Measurements from ENCODE around the gene MUTYH.
"Not testable (repeated sequence)": the region's sequence is repeated elsewhere in the genome, so short reads cannot be mapped to it uniquely, and the experiment has no call there.

The MUTYH gene

GRCh38 chr1:45364294-45364693 is 24.1 kb upstream of the MUTYH start:
- Mint-ChIP-seq H3K4me1 (peaks cover 16% of the 10 kb centered on the region), H3K36me3 (peaks cover under 1% of the 10 kb centered on the region), H3K27me3 (no peaks in the 10 kb centered on the region), H3K4me3 (no peak overlapping the region), H3K27ac (peak overlapping the region; percentile 72), H3K9me3 (no peaks in the 10 kb centered on the region)
- ATAC-seq (ENCODE audit: low read depth) = no peak
- no peak for DNase-seq (ENCODE audit: low spot score in 2 of 2)

DNA sequence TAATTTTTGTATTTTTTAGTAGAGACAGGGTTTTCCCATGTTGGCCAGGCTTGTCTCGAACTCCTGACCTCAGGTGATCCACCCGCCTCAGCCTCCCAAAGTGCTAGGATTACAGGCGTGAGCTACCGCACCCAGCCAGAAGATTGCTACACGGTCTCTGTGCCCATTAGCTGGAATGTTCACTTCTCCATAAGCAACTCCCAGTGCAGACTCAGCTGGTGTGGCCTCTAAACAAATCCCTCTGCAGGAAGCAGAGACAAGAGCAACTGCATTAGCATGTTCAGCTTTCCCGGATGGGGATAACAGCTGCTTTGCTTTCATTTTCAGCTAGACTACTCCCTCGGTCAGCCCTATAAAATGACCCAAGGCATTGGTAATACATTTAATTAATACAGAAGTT is 20.7 kb upstream of the MUTYH start:
- peaks cover 18% of the 10 kb centered on the region for H3K4me1 Mint-ChIP-seq
- H3K9me3 Mint-ChIP-seq; DNase-seq (ENCODE audit: low spot score in 2 of 2); H3K4me3 Mint-ChIP-seq; H3K36me3 Mint-ChIP-seq; H3K27me3 Mint-ChIP-seq; H3K27ac Mint-ChIP-seq; ATAC-seq (ENCODE audit: low read depth): not testable (repeated sequence)

DNA sequence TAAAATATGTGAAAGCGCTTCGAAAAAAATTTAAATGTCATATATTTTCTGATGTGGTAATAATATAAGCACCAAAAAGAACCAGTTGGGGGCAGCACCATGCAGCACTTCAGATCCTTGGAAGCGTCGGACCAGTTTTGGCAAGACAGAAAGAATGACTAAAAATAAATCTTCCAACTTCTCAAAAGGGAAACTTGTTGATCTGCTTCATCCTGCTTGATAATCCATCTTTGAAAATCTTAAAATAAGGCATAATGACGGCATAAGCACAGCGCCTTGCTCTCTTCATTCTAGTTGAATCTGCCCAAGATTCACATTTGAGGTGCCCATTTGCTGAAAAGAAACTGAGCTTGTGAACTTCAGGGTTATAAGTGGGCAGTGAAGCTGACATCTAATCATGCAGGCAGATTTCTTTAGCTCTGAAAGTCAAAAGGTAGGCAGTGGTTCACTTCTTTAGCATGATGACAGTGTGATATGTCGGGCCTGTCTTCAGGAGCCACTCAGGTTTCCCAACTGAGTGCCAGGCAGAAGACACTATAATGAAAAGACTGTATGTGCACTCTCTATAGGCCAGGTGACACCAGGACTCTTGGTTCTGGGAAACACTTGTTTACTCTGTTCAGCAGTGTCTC is 19.8 kb upstream of the MUTYH start:
- H3K36me3 Mint-ChIP-seq = peaks cover 5% of the 10 kb centered on the region
- peaks cover 20% of the 10 kb centered on the region for H3K4me1 Mint-ChIP-seq
- no peaks in the 10 kb centered on the region for H3K27me3 Mint-ChIP-seq
- peak; percentile 80 for ATAC-seq (ENCODE audit: low read depth)
- H3K9me3 Mint-ChIP-seq = no peaks in the 10 kb centered on the region
- peak; percentile 50 for DNase-seq (ENCODE audit: low spot score in 2 of 2)
- H3K27ac Mint-ChIP-seq = peak overlapping the region; percentile 70
- no peak overlapping the region for H3K4me3 Mint-ChIP-seq

DNA sequence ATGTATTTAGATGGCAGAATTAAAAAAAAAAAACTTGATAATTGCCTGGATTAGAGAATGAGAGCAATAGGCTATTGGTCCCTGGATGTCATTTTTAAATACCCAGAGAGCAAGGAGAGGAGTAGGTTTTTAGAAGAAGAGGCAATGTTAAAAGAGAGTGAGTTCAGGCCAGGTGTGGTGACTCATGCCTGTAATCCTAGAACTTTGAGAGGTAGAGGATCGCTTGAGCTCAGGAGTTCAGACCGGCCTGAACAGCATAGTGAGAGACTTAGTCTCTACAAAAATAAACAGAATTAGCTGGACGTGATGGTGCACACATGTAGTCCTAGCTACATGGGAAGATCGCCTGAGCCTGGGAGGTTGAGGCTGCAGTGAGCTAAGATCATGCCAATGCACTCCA is 15.9 kb upstream of the MUTYH start:
- no peak for DNase-seq (ENCODE audit: low spot score in 2 of 2)
- Mint-ChIP-seq H3K4me3 (no peak overlapping the region), H3K4me1 (peaks cover 12% of the 10 kb centered on the region), H3K27ac (no peak overlapping the region), H3K36me3 (peaks cover 5% of the 10 kb centered on the region), H3K9me3 (no peaks in the 10 kb centered on the region), H3K27me3 (no peaks in the 10 kb centered on the region)
- no peak for ATAC-seq (ENCODE audit: low read depth)

- Mint-ChIP-seq H3K27ac (no peak overlapping the region), H3K4me1 (peaks cover 12% of the 10 kb centered on the region), H3K36me3 (peaks cover 5% of the 10 kb centered on the region), H3K27me3 (no peaks in the 10 kb centered on the region), H3K4me3 (no peak overlapping the region), H3K9me3 (no peaks in the 10 kb centered on the region)
- ATAC-seq (ENCODE audit: low read depth) = no peak
- no peak for DNase-seq (ENCODE audit: low spot score in 2 of 2)
Measured at GRCh38 chr1:45355683-45356082, 15.4 kb upstream of the MUTYH start.

DNA sequence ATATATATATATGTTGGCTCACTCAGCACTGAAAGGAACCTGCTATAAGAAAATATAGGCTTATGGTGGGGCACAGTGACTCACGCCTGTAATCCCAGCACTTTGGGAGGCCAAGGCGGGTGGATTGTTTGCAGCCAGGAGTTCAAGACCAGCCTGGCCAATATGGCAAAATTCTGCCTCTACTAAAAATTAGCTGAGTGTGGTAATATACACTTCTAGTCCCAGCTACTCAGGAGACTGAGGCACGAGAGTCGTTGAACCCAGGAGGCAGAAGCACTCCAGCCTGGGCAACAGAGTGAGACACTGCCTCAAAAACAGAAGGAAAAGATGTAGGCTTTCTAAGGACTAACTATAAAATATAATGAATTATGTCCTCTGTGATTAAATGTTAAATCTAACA is 14.6 kb upstream of the MUTYH start:
- Mint-ChIP-seq H3K4me1 (peaks cover 6% of the 10 kb centered on the region), H3K27me3 (no peaks in the 10 kb centered on the region), H3K36me3 (peaks cover 5% of the 10 kb centered on the region), H3K27ac (no peak overlapping the region), H3K9me3 (no peaks in the 10 kb centered on the region), H3K4me3 (no peak overlapping the region)
- DNase-seq (ENCODE audit: low spot score in 2 of 2) = no peak
- no peak for ATAC-seq (ENCODE audit: low read depth)

DNA sequence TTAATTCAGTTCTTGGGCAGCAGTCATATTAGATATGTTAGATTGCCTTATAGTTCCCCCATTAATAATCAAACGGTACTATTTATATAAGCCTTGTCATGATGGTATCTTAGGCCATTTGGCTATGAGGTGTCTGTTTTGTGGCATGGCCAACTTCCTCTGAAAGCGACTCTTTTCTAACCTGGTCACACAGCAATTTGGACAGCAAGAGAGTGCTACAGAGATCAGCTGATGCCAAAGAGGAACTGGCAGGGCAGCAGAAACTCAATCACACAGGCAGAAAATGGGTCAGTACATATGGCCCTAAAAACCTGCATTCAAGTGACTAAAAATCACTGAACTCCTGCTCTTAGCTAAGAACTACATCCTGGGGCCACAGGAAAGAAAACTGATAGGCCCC is 13.4 kb upstream of the MUTYH start:
- no peaks in the 10 kb centered on the region for H3K9me3 Mint-ChIP-seq
- H3K4me3 Mint-ChIP-seq = no peak overlapping the region
- H3K36me3 Mint-ChIP-seq = peaks cover 5% of the 10 kb centered on the region
- no peak for ATAC-seq (ENCODE audit: low read depth)
- H3K27me3 Mint-ChIP-seq = no peaks in the 10 kb centered on the region
- H3K27ac Mint-ChIP-seq = no peak overlapping the region
- peaks cover 5% of the 10 kb centered on the region for H3K4me1 Mint-ChIP-seq
- no peak for DNase-seq (ENCODE audit: low spot score in 2 of 2)

DNA sequence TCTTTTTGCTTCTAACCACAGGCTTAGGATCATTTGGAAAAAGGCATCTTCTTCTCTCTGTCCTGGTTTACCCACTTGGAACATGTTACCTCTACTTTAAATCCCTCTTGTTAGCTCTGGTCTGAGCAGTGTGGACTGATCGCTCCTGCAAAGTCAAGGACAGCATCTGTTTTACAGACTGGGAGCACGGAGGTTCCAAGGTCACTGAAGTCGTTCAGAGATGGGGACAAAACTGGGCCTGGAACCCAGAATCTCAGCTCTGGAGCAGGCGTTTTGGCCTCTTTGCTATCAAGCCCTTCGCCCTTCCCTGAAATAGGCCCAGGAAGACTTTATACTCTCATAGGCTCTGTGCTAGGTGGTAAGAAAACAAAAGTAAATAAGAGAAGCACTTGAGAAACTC is 11.3 kb upstream of the MUTYH start:
- ATAC-seq (ENCODE audit: low read depth) = no peak
- DNase-seq (ENCODE audit: low spot score in 2 of 2) = no peak
- no peaks in the 10 kb centered on the region for H3K9me3 Mint-ChIP-seq
- H3K36me3 Mint-ChIP-seq = peaks cover 3% of the 10 kb centered on the region
- peaks cover 3% of the 10 kb centered on the region for H3K4me1 Mint-ChIP-seq
- H3K27me3 Mint-ChIP-seq = no peaks in the 10 kb centered on the region
- no peak overlapping the region for H3K4me3 Mint-ChIP-seq
- no peak overlapping the region for H3K27ac Mint-ChIP-seq

- Mint-ChIP-seq H3K27me3 (no peaks in the 10 kb centered on the region), H3K36me3 (peaks cover 6% of the 10 kb centered on the region), H3K9me3 (no peaks in the 10 kb centered on the region), H3K27ac (peak overlapping the region; percentile 14), H3K4me3 (no peak overlapping the region), H3K4me1 (no peaks in the 10 kb centered on the region)
- DNase-seq (ENCODE audit: low spot score in 2 of 2) = no peak
- no peak for ATAC-seq (ENCODE audit: low read depth)
Measured at GRCh38 chr1:45348966-45349677, 8.9 kb upstream of the MUTYH start.

GRCh38 chr1:45348609-45348965 is 8.3 kb upstream of the MUTYH start:
- peak overlapping the region; percentile 14 for H3K27ac Mint-ChIP-seq

GRCh38 chr1:45348020-45348419 is 7.8 kb upstream of the MUTYH start:
- ATAC-seq (ENCODE audit: low read depth) = no peak
- no peak overlapping the region for H3K4me3 Mint-ChIP-seq
- no peaks in the 10 kb centered on the region for H3K9me3 Mint-ChIP-seq
- H3K27me3 Mint-ChIP-seq = no peaks in the 10 kb centered on the region
- no peak overlapping the region for H3K27ac Mint-ChIP-seq
- no peak for DNase-seq (ENCODE audit: low spot score in 2 of 2)
- peaks cover 7% of the 10 kb centered on the region for H3K36me3 Mint-ChIP-seq
- no peaks in the 10 kb centered on the region for H3K4me1 Mint-ChIP-seq

More at GRCh38 chr1:45348609-45348965, 8.3 kb upstream of the MUTYH start:
- peaks cover 6% of the 10 kb centered on the region for H3K36me3 Mint-ChIP-seq
- H3K4me1 Mint-ChIP-seq = no peaks in the 10 kb centered on the region
- no peak for DNase-seq (ENCODE audit: low spot score in 2 of 2)
- ATAC-seq (ENCODE audit: low read depth) = no peak
- H3K4me3 Mint-ChIP-seq = no peak overlapping the region
- no peaks in the 10 kb centered on the region for H3K27me3 Mint-ChIP-seq
- H3K9me3 Mint-ChIP-seq = no peaks in the 10 kb centered on the region

DNA sequence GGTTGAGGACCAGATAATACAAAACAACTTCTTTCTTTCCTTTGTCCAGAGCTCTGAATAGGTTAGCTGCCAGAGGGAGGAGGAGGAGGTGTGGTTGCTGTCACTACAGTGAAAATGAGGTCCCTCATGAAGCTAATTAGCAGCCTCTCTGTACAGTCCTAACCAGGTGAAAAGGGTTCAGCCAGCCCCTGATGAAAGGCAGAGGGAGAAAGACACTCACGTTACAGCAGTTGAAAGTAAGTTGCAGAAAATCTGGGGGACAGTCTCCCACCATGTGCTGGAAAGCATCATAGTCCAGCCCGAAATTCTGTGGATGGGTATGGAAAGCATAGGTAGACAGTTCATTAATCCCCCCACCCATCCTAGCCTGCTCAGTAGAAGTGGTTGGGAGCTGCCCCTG is 6.2 kb upstream of the MUTYH start:
- Mint-ChIP-seq H3K27me3 (no peaks in the 10 kb centered on the region), H3K9me3 (no peaks in the 10 kb centered on the region), H3K27ac (no peak overlapping the region), H3K4me3 (no peak overlapping the region), H3K36me3 (peaks cover 12% of the 10 kb centered on the region), H3K4me1 (peaks cover 7% of the 10 kb centered on the region)
- ATAC-seq (ENCODE audit: low read depth) (no peak), DNase-seq (ENCODE audit: low spot score in 2 of 2) (no peak)

GRCh38 chr1:45345014-45345413 is 4.8 kb upstream of the MUTYH start:
- no peak for ATAC-seq (ENCODE audit: low read depth)
- peaks cover 12% of the 10 kb centered on the region for H3K36me3 Mint-ChIP-seq

GRCh38 chr1:45344499-45344898 is 4.3 kb upstream of the MUTYH start:
- Mint-ChIP-seq H3K36me3 (peaks cover 12% of the 10 kb centered on the region), H3K27me3 (no peaks in the 10 kb centered on the region), H3K27ac (peak overlapping the region; percentile 23), H3K9me3 (no peaks in the 10 kb centered on the region), H3K4me1 (peaks cover 19% of the 10 kb centered on the region), H3K4me3 (no peak overlapping the region)
- DNase-seq (ENCODE audit: low spot score in 2 of 2) (no peak), ATAC-seq (ENCODE audit: low read depth) (no peak)

More at GRCh38 chr1:45345014-45345413, 4.8 kb upstream of the MUTYH start:
- Mint-ChIP-seq H3K4me1 (peaks cover 17% of the 10 kb centered on the region), H3K27me3 (no peaks in the 10 kb centered on the region), H3K9me3 (no peaks in the 10 kb centered on the region), H3K4me3 (no peak overlapping the region), H3K27ac (peak overlapping the region; percentile 23)
- no peak for DNase-seq (ENCODE audit: low spot score in 2 of 2)
